ENCODE results near the gene SNRPN.
"Not testable (repeated sequence)": the region's sequence is repeated elsewhere in the genome, so short reads cannot be mapped to it uniquely, and the experiment has no call there.

The SNRPN gene

DNA sequence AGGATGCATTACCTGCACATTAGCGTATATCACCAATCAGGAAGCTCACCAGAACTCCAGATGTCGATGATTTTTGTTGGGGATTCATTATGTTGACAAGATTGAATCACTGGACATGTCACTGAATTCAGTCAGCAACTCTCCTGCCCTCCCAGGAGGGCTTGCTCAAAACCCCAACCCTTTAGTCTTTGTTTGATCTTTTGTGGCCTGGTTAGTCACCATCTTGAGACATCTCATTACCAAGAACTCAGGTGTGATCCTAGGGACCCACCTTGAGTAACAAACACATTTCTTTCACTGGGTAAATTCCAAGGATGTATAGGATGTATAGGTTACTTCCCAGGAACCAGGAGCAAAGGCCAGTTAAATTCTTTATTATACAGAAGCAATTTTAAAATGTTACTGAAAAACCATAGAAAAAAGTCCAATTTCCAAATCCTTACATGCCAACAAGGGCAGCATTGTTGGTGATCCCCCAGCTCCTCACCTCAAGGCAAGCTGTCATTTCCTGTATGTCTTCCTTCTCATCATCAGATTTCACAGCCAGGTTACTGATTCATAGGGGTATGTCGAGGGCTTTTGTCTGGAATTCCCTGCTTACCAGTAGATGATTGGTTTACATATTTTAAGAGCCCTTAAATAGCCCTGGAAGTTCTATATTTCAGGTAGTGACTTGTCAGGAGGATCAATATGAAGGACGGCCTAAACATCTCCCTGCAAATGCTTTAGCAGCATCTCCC, 11.7 kb downstream of the SNRPN start:
- peak overlapping the region; percentile 72 for H3K27ac ChIP-seq
- no peak for DNase-seq (ENCODE audit: low read depth, low spot score)

DNA sequence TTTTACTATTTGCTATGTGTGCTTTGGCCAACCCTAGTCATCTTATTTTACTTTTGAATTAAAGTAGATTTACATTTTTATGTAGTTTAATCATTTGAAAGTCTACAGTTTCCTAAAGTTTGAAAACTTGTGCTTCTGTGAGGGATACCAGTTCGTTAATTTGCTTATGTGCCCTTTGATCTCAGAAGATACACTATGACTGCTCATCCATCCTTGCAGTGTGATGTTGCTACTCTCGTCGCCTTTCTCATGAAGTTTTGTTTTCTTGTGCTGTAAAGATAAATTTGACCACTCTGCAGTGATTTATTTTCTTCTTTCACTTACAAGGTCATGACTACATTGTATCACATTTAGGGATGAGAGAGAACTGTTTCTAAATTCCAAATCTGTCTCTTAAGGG, 16.3 kb downstream of the SNRPN start:
- no peak overlapping the region for H3K27ac ChIP-seq
- no peak for DNase-seq (ENCODE audit: low read depth, low spot score)

DNA sequence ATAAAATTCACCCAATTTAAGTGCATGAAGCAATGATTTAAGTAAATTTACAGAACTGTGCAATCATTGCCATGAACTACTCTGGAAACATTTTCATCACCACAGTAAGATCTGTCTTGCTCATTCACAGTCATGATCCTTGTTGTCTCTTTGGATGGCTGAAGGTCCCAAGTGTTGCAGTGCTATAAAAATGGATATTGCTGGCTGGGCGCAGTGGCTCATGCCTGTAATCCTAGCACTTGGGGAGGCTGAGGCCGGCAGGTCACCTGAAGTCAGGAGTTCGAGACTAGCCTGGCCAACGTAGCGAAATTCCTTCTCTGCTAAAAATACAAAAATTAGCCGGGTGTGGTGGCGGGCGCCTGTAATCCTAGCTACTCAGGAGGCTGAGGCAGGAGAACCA, 17.0 kb downstream of the SNRPN start:
- no peak for DNase-seq (ENCODE audit: low read depth, low spot score)
- H3K27ac ChIP-seq: no peak overlapping the region

DNA sequence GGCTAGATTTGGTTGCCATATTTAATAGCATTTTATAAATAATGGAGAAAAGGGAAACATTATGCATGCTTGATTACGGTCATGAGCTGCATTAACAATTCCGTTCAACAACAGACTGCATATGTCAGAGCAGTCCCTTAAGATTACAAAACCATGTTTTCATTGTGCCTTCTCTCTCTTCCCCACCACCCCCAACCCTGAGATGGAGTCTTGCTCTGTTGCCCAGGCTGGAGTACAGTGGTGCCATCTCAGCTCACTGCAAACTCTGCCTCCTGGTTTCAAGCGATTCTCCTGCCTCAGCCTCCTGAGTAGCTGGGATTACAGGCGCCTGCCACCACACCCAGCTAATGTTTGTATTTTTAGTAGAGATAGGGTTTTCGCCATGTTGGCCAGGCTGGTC, 17.9 kb downstream of the SNRPN start:
- DNase-seq (ENCODE audit: low read depth, low spot score): not testable (repeated sequence)

DNA sequence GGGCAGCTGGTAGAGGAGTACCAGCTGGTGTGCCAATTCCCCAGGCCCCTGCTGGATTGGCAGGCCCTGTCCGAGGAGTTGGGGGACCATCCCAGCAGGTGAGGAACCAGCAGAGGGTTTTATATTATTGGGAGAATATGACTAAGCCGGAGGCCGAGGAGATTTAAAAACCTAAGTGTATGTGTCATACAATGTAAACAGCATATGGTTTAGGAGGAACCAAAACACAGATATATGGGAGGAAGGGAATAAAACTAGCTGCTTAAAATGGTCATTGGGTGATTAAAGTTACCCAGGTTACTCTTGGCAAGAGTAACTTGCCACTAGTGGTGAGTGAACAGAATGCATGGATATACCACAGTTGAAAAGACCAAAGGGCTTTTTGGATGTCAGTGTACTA, 22.1 kb downstream of the SNRPN start:
- no peak for DNase-seq (ENCODE audit: low read depth, low spot score)
- H3K27ac ChIP-seq: no peak overlapping the region

More for the DNA sequence above, 17.9 kb downstream of the SNRPN start:
- H3K27ac ChIP-seq: not testable (repeated sequence)

DNA sequence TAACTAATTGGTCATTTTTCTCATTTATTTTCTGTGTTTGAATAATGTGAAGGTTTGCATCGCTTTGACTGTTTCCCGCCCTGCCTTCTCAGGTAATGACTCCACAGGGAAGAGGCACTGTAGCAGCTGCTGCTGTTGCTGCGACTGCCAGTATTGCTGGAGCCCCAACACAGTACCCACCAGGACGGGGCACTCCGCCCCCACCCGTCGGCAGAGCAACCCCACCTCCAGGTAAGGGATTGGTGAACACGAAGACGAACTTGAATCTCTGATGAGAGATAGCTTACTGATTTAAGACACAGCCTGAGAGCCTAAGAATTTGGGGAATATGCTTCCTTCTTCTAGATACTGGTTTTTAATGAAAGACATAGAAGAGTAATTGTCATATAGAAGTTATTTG, 22.9 kb downstream of the SNRPN start:
- no peak overlapping the region for H3K27ac ChIP-seq
- DNase-seq (ENCODE audit: low read depth, low spot score): no peak

DNA sequence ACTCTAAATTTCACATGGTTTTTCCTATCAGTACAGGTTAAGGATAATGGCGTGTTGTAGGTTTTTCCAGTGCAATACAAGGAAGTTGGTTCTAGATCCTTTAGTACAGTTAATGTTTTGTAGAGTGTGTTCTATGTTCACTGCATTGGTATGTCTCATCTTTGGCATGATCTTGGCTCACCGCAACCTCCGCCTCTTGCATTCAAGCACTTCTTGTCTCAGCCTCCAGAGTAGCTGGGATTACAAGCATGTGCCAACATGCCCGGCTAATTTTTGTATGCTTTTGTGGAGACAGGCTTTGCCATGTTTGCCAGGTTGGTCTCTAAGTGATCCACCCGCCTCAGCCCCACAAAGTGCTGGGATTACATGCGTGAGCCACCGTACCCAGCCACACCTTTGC, 30.4 kb downstream of the SNRPN start:
- DNase-seq (ENCODE audit: low read depth, low spot score): peak; percentile 48
- H3K27ac ChIP-seq: peak overlapping the region; percentile 2

DNA sequence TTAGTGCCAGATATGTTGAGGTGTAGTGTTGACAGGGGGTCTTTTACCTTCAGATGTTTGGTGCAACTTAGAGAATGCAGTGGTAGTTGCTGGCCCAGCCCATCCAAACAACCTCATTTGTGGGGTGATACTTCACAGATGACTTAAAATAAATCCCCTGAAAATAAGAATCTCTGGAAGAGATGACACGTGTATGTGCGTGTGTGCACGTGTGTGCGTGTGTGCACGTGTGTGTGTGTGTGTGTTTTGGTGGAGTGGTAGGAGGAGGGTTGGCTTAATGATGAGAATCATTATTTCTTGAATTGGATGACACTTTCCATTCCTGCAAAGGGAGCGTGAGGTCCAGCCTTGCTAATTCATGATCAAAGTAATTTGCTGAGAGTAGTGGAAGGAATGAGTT, 31.9 kb downstream of the SNRPN start:
- no peak for DNase-seq (ENCODE audit: low read depth, low spot score)

DNA sequence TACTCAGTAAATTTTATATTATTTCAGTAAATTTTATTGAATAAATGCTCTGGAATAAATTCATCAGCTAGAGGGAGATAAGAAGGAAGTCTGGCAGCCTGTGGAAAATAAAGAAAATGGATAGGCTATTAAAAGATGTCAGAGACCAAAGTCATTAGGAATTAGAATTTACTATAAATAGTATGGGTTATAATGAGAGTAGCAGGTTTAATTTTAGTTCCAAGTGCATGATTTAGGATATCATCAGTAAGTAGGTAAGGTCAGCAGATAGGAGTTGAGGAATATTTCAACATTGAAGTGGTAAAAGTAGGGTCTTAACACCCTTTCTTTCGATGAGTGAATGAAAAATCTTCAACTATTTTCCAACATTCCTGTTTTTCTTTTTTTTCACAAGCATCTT, 64.6 kb downstream of the SNRPN start:
- no peak for DNase-seq (ENCODE audit: low read depth, low spot score)
- H3K27ac ChIP-seq: no peak overlapping the region

More for the DNA sequence above, 31.9 kb downstream of the SNRPN start:
- no peak overlapping the region for H3K27ac ChIP-seq

DNA sequence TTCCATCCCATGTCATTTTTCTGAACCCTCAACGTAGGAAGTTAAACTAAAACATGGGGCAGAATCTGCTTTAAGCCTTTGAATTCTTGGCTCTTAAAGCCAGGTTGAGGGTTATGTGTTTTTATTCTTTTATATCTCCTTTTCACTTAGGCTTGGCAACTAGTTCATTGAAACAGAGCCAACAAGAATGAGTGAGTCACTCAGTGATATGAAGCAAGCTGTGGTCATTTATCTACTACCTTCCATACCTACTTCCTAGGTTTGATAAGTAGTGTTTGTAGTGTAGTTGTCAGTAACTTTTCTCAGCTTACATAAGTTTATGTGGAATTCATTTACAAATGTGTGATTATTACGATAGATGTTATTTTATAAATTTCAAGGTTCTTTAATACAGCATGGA, 67.4 kb downstream of the SNRPN start:
- H3K27ac ChIP-seq: no peak overlapping the region
- DNase-seq (ENCODE audit: low read depth, low spot score): peak; percentile 3

Data from epithelial cell of prostate (primary cell).